ENCODE measurements around the gene SAG. TPM values are rescaled to one million over a fixed set of nuclear protein-coding genes. Genes with fewer than 3 reads are reported as not detected.

The SAG gene
- total RNA-seq, 1 experiment from 2014 or later, result not detected

DNA sequence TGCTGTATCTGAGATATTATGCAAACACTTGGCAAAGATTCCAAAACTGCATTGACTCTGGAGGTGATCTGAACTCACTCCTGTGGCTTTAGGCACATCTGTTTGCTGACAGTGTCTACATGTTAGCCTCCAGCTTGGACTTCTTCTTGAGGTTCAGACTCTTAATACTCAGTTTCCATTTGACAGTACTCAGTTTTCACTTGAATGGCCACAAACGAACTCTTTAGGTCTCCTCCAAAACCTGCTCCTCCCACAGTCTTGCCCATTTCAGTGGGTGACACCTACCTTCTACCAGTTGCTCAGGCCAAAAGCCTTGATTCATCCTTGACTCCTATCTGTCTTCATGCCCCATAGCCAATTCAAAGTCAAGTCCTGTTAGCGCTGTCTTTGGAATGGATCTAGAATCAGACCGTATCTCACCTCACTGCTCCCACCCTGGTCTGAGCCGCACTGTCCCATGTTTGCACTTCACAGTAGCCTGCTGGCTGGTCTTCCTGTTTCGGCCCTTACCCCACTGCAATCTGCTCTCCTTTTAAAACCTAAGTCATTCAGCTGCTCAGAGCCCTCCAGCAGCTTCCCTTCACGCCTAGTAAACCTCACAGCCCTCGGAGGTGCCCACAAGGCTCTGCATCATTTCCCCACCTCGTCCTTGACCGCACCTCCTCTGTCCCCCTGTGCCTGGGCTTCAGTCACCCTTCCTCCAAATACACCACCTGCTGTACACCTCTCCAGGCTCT lies 45.6 kb upstream of the SAG start:
- intact Hi-C loops (cut with micrococcal nuclease; ENCODE audit: unreplicated experiment) (no loop called here), in situ Hi-C loops (cut with HindIII; ENCODE audit: low pct_unique_long_range_greater_than_20kb, low sequenced_read_pairs) (no loop called here)
- Histone ChIP-seq H3K36me3 (ENCODE audit: control insufficient read depth, insufficient read depth, low read length) (peaks cover 29% of the 10 kb centered on the region), H3K27me3 (ENCODE audit: control insufficient read depth, insufficient read depth, low read length) (no peaks in the 10 kb centered on the region), H3K4me1 (ENCODE audit: control insufficient read depth, insufficient read depth, low read length) (no peaks in the 10 kb centered on the region), H3K9me3 (ENCODE audit: control insufficient read depth, insufficient read depth, low read depth, low read length) (no peaks in the 10 kb centered on the region), H3K27ac (ENCODE audit: low read length) (no peak overlapping the region), H3K4me3 (ENCODE audit: low read depth in 2 of 2, low read length in 2 of 2) (no peak overlapping the region)
- CTCF ChIA-PET, result no interaction called here
- POLR2A ChIA-PET, result no interaction called here
- TF ChIP-seq TCF7L2 (IDR thresholded peaks at IDR 0.05; ENCODE audit: low read depth, low read length) (no peak), SIN3A (IDR thresholded peaks at IDR 0.05; ENCODE audit: borderline replicate concordance, insufficient read depth, low read depth, low read length) (no peak), POLR2AphosphoS5 (IDR thresholded peaks at IDR 0.05; ENCODE audit: low read depth, low read length) (no peak)
- TF ChIP-seq, protein P1, sequence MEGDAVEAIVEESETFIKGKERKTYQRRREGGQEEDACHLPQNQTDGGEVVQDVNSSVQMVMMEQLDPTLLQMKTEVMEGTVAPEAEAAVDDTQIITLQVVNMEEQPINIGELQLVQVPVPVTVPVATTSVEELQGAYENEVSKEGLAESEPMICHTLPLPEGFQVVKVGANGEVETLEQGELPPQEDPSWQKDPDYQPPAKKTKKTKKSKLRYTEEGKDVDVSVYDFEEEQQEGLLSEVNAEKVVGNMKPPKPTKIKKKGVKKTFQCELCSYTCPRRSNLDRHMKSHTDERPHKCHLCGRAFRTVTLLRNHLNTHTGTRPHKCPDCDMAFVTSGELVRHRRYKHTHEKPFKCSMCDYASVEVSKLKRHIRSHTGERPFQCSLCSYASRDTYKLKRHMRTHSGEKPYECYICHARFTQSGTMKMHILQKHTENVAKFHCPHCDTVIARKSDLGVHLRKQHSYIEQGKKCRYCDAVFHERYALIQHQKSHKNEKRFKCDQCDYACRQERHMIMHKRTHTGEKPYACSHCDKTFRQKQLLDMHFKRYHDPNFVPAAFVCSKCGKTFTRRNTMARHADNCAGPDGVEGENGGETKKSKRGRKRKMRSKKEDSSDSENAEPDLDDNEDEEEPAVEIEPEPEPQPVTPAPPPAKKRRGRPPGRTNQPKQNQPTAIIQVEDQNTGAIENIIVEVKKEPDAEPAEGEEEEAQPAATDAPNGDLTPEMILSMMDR (IDR thresholded peaks at IDR 0.05), result no peak
- TF ChIP-seq, protein P2, sequence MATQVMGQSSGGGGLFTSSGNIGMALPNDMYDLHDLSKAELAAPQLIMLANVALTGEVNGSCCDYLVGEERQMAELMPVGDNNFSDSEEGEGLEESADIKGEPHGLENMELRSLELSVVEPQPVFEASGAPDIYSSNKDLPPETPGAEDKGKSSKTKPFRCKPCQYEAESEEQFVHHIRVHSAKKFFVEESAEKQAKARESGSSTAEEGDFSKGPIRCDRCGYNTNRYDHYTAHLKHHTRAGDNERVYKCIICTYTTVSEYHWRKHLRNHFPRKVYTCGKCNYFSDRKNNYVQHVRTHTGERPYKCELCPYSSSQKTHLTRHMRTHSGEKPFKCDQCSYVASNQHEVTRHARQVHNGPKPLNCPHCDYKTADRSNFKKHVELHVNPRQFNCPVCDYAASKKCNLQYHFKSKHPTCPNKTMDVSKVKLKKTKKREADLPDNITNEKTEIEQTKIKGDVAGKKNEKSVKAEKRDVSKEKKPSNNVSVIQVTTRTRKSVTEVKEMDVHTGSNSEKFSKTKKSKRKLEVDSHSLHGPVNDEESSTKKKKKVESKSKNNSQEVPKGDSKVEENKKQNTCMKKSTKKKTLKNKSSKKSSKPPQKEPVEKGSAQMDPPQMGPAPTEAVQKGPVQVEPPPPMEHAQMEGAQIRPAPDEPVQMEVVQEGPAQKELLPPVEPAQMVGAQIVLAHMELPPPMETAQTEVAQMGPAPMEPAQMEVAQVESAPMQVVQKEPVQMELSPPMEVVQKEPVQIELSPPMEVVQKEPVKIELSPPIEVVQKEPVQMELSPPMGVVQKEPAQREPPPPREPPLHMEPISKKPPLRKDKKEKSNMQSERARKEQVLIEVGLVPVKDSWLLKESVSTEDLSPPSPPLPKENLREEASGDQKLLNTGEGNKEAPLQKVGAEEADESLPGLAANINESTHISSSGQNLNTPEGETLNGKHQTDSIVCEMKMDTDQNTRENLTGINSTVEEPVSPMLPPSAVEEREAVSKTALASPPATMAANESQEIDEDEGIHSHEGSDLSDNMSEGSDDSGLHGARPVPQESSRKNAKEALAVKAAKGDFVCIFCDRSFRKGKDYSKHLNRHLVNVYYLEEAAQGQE (IDR thresholded peaks at IDR 0.05; ENCODE audit: insufficient read depth in 1 of 2, low read depth in 2 of 2, low read length in 1 of 2), result no peak
- ATAC-seq (no peak), DNase-seq (ENCODE audit: low read depth, low spot score) (no peak)
- BruUV-seq (replicated peaks), result no TSS peak

DNA sequence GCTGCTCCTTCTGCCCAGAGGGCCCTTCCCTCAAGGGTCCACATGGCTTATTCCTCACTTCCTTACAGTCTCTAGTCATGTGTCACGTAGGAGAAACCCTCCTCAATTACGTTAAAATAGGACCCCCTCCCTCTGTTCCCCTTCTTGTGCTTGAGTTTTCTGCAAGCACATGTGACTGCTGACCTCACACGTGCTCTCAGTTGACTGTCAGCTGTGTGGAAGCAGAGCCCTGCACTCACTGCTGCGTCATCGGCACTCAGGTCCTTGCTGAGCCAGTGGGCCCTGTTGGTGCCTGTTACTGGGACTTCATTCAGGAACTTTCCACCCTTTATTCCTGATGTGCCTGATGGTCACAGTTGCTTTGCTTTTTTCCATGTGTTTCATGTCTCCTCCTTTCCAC lies 45.1 kb upstream of the SAG start:
- no peak for ATAC-seq
- TF ChIP-seq, protein P2 (IDR thresholded peaks at IDR 0.05; ENCODE audit: insufficient read depth in 1 of 2, low read depth in 2 of 2, low read length in 1 of 2), result no peak
- Histone ChIP-seq H3K27ac (ENCODE audit: low read length) (no peak overlapping the region), H3K27me3 (ENCODE audit: control insufficient read depth, insufficient read depth, low read length) (no peaks in the 10 kb centered on the region), H3K9me3 (ENCODE audit: control insufficient read depth, insufficient read depth, low read depth, low read length) (no peaks in the 10 kb centered on the region), H3K4me1 (ENCODE audit: control insufficient read depth, insufficient read depth, low read length) (no peaks in the 10 kb centered on the region), H3K36me3 (ENCODE audit: control insufficient read depth, insufficient read depth, low read length) (peaks cover 27% of the 10 kb centered on the region), H3K4me3 (ENCODE audit: low read depth in 2 of 2, low read length in 2 of 2) (no peak overlapping the region)
- DNase-seq (ENCODE audit: low read depth, low spot score), result no peak
- in situ Hi-C loops (cut with HindIII; ENCODE audit: low pct_unique_long_range_greater_than_20kb, low sequenced_read_pairs), result no loop called here
- intact Hi-C loops (cut with micrococcal nuclease; ENCODE audit: unreplicated experiment), result no loop called here
- ChIA-PET CTCF (no interaction called here), POLR2A (no interaction called here)
- BruUV-seq (replicated peaks), result no TSS peak

Measured in Panc1 (cell line).